GM18951 (cell line): ENCODE results near the gene ENTPD8.
"Not testable (repeated sequence)": the region's sequence is repeated elsewhere in the genome, so short reads cannot be mapped to it uniquely, and the experiment has no call there.

ENCODE experiments used
- POLR2A ChIP-seq: IDR thresholded peaks from 4 replicates; pipeline ENCODE4 v1.6.1; 2011; ENCODE audit warnings: mild to moderate bottlenecking; ENCODE audit not compliant: insufficient read length, insufficient read depth; ENCODE audit errors: extremely low read depth
- in situ Hi-C: fragments of 300-500 bp; cut with MboI; formaldehyde crosslinking; loops from one replicate; pipeline ENCODE4 v1.12.0; 2022; ENCODE audit warnings: low sequenced_read_pairs, mixed read lengths, inconsistent platforms; ENCODE audit not compliant: unreplicated experiment

Gene ENTPD8

DNA sequence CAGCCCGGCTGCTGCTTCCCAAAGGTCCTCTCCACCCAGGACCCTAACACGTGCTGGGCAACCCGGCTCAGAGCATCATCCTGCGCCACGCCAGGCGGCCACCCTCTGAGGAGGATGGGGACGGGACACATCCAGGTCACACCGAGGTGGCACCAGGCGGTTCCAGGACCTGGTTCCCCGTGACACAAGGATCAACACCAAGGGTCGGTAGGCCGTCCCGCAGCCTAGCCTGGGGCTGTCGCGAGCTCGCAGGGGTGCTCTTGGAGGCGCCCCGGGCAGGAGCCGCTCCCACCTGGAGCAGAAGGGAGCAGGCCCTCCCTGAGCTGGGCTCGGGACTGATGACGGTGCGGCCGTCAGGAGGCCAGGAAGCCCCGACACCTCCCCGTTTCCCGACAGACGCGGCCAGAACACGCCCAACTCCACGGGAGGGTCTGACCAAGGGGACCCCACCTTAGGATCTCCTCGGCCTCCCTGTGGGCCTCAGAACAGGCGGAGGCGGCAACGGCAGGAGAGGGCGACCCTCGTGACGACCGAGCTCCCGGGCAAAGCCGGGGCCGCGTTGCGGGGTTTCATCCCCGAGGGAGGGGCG lies 24.5 kb downstream of the ENTPD8 start:
- no peak for TF ChIP-seq POLR2A

DNA sequence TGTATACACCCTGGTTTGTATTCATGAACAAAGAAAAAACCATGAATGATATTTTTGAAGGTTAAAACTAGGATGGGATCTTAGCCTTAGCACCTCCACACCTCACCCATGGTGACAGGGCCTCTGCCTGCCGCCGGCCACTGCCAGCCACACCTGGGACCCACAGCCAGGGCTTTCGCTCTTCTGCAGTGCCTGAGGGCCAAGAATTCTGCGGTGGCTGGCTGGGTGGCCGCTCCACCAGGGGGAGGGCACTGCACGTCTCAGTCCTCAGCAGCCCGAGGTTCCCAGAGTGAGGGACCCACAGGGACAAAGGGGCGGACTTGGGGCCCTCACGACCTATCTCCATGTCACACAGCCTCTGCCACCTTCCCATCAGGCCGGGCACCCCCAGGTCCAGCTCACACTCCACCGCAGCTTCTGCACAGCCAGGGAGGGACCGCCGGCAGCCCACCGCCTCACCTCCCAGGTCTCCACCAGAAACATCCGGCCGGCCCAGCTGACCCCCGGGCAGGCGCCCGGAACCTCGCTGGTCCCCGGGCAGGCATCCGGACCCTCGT lies 25.1 kb downstream of the ENTPD8 start:
- TF ChIP-seq POLR2A, result no peak
- in situ Hi-C loops, result no loop called here

More for the DNA sequence above, 24.5 kb downstream of the ENTPD8 start:
- in situ Hi-C loops, result no loop called here

DNA sequence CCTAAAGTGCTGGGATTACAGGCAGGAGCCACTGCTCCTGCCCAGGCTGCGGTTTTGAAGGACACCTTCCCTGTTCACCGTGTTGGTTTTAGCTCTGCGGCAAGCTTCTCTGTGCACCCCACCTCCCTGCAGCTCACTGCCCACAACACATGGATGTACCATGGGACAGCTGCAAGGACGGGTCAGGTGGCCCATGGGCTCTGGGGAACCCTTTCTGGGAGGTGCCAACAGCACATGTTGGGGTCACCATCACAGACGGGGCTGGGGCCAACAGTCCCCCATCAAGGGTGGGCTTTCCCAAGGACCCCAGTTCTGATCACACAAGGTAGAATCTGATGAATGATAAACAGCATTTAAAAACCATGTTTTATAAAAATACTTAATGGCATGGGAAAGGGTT lies 25.7 kb downstream of the ENTPD8 start:
- no peak for TF ChIP-seq POLR2A
- in situ Hi-C loops, result no loop called here

DNA sequence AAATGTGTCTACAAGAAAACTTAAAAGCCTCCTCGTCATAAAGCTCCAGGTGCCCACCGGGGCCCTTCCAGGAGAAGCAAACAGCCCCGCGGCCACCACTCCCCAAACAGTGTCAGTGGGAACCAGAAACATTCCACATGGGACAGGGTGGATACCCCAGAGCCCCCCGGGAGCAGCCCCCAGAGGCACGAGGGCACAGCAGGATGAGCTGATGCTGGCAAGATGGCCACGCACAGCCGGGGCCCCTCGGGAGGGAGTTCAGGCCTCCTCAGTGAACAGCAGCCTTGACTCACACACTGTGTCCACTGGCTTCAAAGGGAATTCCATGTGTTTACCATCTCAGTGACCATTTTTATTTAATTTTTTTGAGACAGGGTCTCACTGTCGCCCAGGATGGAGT lies 28.7 kb downstream of the ENTPD8 start:
- TF ChIP-seq POLR2A, result no peak
- in situ Hi-C loops, result no loop called here

DNA sequence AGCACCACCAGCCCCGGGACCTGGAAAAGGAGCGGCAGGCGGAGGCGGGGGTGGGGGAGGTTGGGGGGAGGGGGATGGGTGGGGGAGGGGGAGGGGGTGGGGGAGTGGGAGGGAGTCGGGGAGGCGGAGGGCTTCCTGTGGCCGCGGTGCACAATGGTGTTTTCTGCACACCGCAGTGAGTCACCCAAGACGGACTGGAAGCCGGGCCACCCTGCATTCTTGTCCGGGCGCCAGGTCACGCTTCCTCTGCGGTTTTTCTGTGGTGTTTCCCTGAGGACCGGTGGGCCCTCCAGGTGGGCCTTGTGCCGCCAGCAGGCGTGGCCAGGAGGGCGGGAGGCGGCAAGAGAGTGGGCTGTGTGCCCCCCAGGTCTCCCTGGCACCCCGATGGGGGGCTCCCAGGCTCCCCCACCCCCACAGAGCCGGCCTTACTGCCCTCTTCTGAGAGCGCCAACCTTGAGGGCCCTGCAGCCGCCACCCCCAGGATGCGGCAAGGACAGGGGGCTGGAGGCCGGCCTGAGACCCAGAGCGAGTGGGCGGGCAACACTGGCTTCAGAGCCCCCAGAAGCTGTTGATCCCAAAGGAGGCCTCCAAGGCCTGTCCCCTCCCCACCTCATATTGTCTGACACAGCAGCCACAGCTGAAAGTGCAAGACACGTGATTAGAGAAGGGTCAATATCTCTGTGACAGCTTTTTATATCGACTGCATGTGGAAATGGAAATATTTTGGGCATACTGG lies 29.3 kb downstream of the ENTPD8 start:
- in situ Hi-C loops, result no loop called here
- peak; percentile 18 for TF ChIP-seq POLR2A

DNA sequence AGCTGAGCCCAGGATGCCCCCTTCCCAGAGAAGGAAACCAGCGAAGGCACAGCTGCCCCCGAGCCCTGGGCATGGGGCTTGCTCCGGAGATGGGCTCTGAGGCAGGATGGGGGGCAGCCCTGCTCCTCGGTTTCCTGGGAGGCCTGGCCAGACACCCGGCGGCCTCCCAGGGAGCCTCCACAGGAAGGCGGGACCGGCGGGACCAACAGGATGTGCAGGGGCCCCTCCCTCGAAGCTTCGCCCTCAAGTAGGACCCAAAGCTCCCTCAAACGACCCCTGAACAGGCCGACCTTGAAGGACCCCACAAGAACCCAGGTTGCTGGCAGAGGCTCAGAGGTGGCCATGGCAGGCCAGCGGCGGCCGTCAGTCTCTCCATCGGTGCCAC lies 29.9 kb downstream of the ENTPD8 start:
- in situ Hi-C loops, result no loop called here
- no peak for TF ChIP-seq POLR2A

DNA sequence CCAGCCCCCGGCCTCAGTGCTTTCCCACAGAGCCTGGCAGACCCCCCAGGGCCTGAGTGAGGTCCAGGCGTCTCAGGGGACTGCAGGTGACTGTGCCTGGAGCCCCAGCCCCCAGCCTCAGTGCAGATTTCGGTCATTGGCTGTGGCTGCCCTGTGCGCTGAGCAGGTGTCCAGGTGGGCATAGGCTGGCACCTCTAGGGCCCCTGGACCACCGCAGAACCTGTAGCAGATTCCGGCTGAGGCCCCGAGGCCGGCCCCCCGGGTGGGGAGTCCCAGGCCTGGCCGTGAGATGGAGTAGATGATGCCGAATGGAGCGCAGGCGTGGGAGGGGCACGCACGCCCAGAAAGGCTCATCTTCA lies 30.3 kb downstream of the ENTPD8 start:
- no peak for TF ChIP-seq POLR2A
- in situ Hi-C loops, result no loop called here

DNA sequence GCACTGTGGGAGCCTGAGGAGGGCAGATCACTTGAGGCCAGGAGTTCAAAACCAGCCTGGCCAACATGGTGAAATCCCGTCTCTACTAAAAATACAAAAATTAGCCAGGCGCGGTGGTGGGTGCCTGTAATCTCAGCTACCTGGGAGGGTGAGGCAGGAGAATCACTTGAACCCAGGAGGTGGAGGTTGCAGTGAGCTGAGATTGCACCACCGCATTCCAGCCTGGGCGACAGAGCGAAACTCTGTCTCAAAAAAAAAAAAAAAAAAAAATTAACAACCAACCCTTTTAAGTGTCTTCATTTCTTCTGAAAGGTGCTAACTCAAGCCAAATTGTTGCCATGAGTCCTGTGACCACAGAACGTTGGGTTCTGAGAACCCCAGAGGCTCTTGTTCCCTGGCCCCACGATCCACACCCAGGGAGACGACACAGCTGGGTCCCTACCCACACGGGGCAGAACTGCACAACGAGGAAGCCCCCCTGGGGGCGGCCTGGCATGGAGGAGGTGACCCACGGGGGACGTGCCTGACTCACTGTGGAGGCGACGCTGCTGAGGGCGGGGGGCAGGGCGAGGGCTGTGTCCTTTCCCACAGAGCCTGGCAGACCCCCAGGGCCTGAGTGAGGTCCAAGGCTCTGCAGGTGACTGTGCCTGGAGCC lies 30.8 kb downstream of the ENTPD8 start:
- in situ Hi-C loops, result not testable (repeated sequence)

DNA sequence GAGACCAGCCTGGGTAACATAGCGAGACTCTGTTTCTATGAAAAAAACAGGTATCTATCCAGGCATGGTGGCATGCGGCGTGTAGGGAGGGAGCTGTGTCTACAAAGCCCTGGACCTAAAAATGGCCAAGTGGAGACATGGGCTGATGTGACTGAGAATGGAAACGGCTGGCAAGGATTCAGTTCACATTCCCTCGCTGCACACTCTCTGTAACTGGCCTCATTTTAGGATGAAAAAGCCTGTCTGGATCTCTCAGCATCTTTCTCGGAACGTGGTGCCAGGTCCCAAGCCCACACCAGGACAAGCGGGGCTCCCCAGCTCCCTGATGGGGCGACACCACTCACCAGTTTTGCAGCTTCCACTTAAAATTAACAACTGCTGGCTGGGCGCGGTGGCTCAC lies 31.6 kb downstream of the ENTPD8 start:
- in situ Hi-C loops, result loop anchor here (10.0 kb wide), 1 partner anchor 115 kb away; no protein-coding TSS in a partner anchor

DNA sequence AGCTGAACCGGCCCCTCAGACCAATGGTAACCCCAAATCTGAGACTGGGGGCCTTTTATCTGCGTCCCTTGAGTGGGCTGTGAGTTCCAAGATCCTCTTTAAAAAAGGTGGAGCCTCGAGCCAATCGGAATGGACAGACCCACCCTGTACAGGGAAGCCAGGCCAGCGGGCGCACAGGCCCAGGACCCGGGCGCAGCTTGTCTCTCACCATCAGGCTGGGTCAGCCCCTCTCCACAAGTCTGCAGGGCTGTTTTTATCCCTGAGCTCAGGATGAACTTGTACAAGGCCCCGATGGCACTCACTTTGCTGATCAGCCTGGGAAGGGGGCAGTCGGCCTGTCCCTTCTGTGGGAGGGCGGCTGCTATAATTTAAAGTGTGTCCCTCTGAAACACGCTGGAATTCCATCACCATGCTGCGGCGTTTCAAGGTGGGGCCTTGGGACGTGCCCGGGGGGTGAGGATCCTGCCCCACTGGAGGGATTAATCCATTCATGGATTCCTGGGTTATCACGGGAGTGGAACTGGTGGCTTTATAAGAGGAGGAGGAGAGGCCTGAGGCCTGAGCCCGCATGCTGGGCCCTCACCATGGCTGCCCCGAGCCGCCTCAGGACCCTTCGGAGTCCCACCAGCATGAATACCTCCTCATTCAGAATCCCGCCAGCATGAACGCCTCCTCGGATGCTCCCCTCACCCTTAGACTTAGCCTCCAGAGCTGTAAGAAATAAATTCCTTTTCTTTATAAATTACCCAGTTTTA lies 32.3 kb downstream of the ENTPD8 start:
- TF ChIP-seq POLR2A, result no peak
- in situ Hi-C loops, result loop anchor here (10.0 kb wide), 1 partner anchor 114 kb away; no protein-coding TSS in a partner anchor

More for the DNA sequence above, 31.6 kb downstream of the ENTPD8 start:
- no peak for TF ChIP-seq POLR2A

DNA sequence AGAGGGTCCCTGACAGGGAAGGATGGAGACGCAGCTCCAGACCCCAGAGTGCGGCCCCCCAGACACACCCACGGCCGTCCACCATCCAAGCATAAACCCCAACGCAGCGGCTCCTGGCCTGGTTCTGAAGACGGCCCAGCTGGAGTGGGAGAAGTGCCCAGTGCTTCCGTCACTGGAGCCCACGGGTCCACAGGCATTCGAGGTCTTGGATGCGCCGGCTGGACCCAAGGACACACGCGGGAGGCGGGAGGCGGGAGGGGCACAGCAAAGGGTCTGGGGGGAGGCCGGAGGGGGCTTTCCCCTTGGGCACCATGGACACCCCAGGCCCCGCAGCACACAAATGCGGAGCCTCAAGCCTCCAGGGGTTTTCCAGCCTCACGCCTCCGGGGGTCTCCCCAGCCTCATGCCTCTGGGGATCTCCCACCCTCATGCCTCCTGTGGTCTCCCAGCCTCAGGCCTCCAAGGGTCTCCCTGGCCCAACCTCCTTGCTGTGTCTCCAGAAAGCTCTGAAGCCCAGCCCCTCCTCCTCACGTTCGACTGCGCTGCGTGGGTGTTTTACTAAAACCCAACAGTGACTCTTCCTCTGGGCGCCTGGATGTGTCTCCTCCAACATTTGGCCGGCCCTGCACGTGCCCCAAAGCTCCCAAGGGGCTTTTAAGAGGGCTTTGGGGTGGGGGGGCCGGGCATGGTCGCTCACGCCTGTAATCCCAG lies 33.4 kb downstream of the ENTPD8 start:
- TF ChIP-seq POLR2A, result no peak
- in situ Hi-C loops, result loop anchor here (10.0 kb wide), 1 partner anchor 113 kb away; no protein-coding TSS in a partner anchor

DNA sequence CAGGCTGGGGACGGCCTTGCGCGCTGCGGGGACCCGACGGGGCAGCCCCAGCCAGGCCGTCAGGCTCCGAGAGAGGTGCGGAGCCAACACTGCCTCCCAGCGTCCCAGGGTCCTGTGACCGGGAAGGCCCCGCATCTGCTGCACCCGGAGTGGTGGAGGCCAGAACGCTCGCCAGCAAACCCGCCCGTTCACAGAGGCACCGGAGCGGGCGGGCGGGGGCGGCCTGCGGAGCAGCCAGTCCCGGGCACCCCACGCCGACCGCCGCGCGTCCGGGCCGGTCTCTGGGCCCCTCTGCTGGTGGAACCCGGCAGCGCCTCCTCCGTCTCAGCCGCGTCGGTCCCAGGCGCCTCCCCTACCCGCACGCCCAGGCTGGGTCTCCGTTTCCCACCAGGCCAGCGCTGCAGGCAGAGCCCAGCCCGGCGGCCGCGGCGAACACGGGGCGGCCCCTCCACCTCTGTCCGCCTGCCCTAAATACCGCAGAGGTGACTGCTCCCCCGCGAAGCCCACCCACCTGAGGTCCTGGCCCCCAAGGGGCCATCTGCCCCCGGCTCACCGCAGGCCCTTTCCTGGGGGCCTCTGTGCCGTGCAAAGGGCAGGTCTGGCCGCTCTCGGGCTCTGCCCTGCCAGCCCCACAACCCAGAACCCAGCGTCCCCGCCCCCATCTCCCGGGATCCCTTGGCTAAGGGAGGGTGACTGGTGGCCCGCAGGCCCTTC lies 34.1 kb downstream of the ENTPD8 start:
- in situ Hi-C loops, result loop anchor here (10.0 kb wide), 1 partner anchor 112 kb away; no protein-coding TSS in a partner anchor
- no peak for TF ChIP-seq POLR2A
